ENCODE measurements around the gene WWOX. TPM values are rescaled to one million over a fixed set of nuclear protein-coding genes. Genes with fewer than 3 reads are reported as not detected.

The WWOX gene
- total and polyA plus RNA-seq, 2 donors (not counting 3 experiments of a cell fraction or from before 2014, with no cell fraction given), result 6.2 to 12.5 TPM

DNA sequence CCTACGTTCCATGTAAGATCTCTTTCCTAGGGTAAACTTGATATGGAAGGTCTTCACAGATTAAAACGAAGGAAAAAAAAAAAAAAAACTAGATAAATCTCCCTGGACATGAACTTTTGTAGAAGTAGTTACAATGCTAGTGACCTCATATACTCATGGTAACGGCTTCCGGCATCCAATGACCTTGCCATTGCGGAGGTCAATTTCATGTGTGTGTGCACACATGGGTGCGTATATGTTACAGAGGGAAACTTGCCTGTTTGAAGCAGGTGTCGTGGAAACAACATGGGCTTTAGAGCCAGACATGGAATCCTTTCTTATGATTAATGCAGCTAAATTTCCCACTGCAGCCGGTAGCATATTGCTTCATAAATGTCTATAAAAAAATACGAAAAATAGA lies 1065.6 kb downstream of the WWOX start:
- H4K20me1 ChIP-seq (replicated peaks; ENCODE audit: control insufficient read depth, extremely low read depth, insufficient read depth, low read length), result no peaks in the 10 kb centered on the region
- TF ChIP-seq, protein P1, sequence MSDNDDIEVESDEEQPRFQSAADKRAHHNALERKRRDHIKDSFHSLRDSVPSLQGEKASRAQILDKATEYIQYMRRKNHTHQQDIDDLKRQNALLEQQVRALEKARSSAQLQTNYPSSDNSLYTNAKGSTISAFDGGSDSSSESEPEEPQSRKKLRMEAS (IDR thresholded peaks at IDR 0.05; ENCODE audit: insufficient read depth, insufficient read length), result no peak
- TF ChIP-seq JUN (IDR thresholded peaks at IDR 0.05; ENCODE audit: borderline replicate concordance, insufficient read depth, insufficient read length, low read depth) (no peak), MYC (IDR thresholded peaks at IDR 0.05; ENCODE audit: low read depth, low read length) (no peak), EZH2 (IDR thresholded peaks at IDR 0.05; ENCODE audit: borderline replicate concordance, low read depth, low read length, severe bottlenecking) (no peak), POLR2A (IDR thresholded peaks at IDR 0.05; ENCODE audit: low read depth, low read length) (no peak), POLR2AphosphoS5 (IDR thresholded peaks at IDR 0.05; ENCODE audit: insufficient read depth, low read depth, low read length) (no peak), FOS (IDR thresholded peaks at IDR 0.05; ENCODE audit: borderline replicate concordance, insufficient read depth, low read length) (no peak), GATA2 (IDR thresholded peaks at IDR 0.05; ENCODE audit: insufficient read depth, insufficient read length, low read depth, low read length) (no peak)
- TF ChIP-seq, protein P2, sequence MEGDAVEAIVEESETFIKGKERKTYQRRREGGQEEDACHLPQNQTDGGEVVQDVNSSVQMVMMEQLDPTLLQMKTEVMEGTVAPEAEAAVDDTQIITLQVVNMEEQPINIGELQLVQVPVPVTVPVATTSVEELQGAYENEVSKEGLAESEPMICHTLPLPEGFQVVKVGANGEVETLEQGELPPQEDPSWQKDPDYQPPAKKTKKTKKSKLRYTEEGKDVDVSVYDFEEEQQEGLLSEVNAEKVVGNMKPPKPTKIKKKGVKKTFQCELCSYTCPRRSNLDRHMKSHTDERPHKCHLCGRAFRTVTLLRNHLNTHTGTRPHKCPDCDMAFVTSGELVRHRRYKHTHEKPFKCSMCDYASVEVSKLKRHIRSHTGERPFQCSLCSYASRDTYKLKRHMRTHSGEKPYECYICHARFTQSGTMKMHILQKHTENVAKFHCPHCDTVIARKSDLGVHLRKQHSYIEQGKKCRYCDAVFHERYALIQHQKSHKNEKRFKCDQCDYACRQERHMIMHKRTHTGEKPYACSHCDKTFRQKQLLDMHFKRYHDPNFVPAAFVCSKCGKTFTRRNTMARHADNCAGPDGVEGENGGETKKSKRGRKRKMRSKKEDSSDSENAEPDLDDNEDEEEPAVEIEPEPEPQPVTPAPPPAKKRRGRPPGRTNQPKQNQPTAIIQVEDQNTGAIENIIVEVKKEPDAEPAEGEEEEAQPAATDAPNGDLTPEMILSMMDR (IDR thresholded peaks at IDR 0.05; ENCODE audit: extremely low read depth in 1 of 2, insufficient read depth in 1 of 2, low read depth in 1 of 2, low read length in 2 of 2), result no peak
- H3K27ac ChIP-seq (ENCODE audit: insufficient read depth, low read depth, low read length), result no peak overlapping the region
- intact Hi-C loops (cut with micrococcal nuclease), result no loop called here
- H2AFZ ChIP-seq (ENCODE audit: low read depth, low read length), result no peak overlapping the region
- DNase-seq (ENCODE audit: low read depth, low spot score), result no peak
- no peak overlapping the region for H3K9ac ChIP-seq (replicated peaks; ENCODE audit: extremely low read depth, insufficient read depth, low read length)
- no peaks in the 10 kb centered on the region for H3K4me1 ChIP-seq (ENCODE audit: control insufficient read depth, extremely low read depth, insufficient read depth, low read length)
- POLR2A ChIA-PET, result no interaction called here
- BruUV-seq (replicated peaks), result no TSS peak
- dilution Hi-C loops (cut with MboI; ENCODE audit: extremely low pct_ligation_motif_present, low sequenced_read_pairs), result no loop called here
- H3K4me3 ChIP-seq (replicated peaks in 1 of 3; ENCODE audit: insufficient read depth in 1 of 3, low read depth in 1 of 3, low read length in 3 of 3), result no peak overlapping the region
- no peaks in the 10 kb centered on the region for H3K79me2 ChIP-seq (ENCODE audit: control insufficient read depth, insufficient read depth, low read length)
- no peak overlapping the region for H3K4me2 ChIP-seq (ENCODE audit: insufficient read depth, low read length)
- no peaks in the 10 kb centered on the region for H3K9me1 ChIP-seq (replicated peaks; ENCODE audit: control insufficient read depth, extremely low read depth, insufficient read depth, low read length)
- no peak for FAIRE-seq
- CTCF ChIA-PET, result no interaction called here
- no peaks in the 10 kb centered on the region for H3K27me3 ChIP-seq (ENCODE audit: control insufficient read depth in 2 of 2, insufficient read depth in 2 of 2, low read length in 2 of 2)
- no peaks in the 10 kb centered on the region for H3K36me3 ChIP-seq (ENCODE audit: control insufficient read depth in 2 of 2, extremely low read depth in 1 of 2, insufficient read depth in 2 of 2, low read length in 2 of 2)
- H3K9me3 ChIP-seq (replicated peaks; ENCODE audit: control insufficient read depth, insufficient read depth, low read length), result peaks cover 8% of the 10 kb centered on the region
